ENCODE measurements around the gene TASOR2.

Gene TASOR2

DNA sequence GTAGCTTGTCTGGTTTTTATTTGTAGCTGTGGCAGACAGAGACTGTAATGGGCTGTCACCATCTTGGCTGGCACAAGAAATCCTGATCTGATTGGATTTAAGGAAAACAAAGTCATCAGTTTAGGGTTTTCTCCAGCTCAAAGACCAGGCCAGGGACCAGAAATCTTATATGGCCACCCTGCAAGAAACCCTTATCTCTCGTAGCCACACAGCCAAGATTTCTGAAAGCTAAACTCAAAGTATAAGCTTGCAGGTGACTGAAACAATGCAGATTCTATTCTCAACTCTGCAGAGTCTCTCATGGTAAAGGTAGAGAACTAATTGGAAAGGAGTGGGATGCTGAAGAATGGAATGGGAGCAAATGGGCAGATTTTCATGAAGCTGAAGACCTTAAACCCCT is 15.0 kb upstream of the TASOR2 start:
- Histone ChIP-seq H3K9ac (ENCODE audit: low read length) (no peak overlapping the region), H3K27me3 (ENCODE audit: control insufficient read depth in 1 of 2, insufficient read depth in 2 of 2, low read length in 2 of 2) (no peaks in the 10 kb centered on the region), H3K4me1 (ENCODE audit: insufficient read depth, low read length) (peaks cover 15% of the 10 kb centered on the region), H3K9me3 (ENCODE audit: low read length) (no peaks in the 10 kb centered on the region), H3K4me3 (ENCODE audit: low read depth in 1 of 2, low read length in 2 of 2) (no peak overlapping the region), H3K36me3 (ENCODE audit: insufficient read depth, low read length) (no peaks in the 10 kb centered on the region), H3K27ac (ENCODE audit: low read depth, low read length) (no peak overlapping the region)

DNA sequence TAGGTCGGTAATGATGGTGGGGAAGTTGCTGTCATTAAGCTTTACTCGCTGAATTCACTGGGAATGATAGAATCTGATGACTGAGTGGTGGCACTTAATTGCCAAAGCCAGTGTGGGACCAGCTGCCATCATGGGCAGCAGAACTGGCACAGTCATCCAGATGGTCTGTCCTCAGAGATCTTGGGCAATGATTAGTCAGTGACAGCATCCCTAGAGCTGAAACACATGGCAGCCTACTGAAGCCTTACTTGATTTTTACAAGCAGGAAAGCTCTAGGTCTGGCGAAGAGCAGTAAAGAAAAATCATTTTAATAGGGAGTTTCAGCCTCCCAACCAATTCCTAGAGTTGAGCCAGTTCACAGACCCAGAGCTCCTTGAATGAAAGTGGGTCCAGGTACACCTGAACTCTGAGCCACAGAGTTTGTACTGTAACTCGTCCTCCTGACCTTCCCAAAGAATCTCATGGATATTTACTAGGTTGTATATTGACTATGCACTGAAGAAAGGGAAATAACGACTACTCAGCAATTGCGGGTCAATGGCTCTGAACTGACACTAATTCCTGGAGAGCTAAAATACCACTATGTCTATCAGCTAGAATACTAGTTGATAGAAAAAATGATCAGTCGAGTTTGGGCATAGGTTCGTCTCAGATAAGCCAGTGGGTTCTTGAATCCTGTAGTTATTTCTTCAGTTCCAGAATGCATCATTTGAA is 13.8 kb upstream of the TASOR2 start:
- no peaks in the 10 kb centered on the region for H3K36me3 ChIP-seq (ENCODE audit: insufficient read depth, low read length)
- no peak overlapping the region for H3K4me3 ChIP-seq (ENCODE audit: low read depth in 1 of 2, low read length in 2 of 2)
- no peaks in the 10 kb centered on the region for H3K27me3 ChIP-seq (ENCODE audit: control insufficient read depth in 1 of 2, insufficient read depth in 2 of 2, low read length in 2 of 2)
- peaks cover 7% of the 10 kb centered on the region for H3K4me1 ChIP-seq (ENCODE audit: insufficient read depth, low read length)
- H3K9me3 ChIP-seq (ENCODE audit: low read length): no peaks in the 10 kb centered on the region
- no peak overlapping the region for H3K9ac ChIP-seq (ENCODE audit: low read length)
- H3K27ac ChIP-seq (ENCODE audit: low read depth, low read length): no peak overlapping the region

DNA sequence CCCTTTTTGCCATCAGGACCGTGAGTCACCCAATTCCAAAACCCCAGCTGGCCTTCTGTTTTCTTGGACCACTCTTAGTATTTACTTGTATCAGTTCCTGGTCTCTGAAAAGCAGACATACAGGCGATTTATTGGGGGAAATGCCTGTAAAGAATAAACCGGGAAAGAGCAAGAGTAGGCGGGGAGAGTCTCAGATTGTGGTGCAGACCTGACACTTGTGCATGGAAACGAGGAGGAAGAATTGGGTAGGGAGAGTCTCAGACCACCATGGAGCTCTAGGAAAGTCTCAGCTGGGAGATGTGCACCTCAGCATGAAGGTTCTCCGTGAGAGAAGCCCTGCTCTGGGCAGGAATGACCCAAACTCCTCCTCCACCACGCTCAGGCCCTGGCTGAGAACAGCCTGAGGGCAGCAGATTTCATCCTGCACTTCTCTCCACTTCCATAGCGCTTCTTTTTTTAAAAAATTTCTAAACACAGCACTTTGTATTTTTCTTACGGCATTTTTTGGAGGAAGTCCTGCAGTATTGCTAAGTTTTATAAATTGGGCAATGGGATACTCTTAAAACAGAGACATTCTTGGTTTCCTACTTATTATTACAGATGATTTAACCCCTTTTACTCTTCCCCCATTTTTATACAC is 6.1 kb upstream of the TASOR2 start:
- Histone ChIP-seq H3K4me3 (ENCODE audit: low read depth in 1 of 2, low read length in 2 of 2) (no peak overlapping the region), H3K27ac (ENCODE audit: low read depth, low read length) (no peak overlapping the region), H3K9ac (ENCODE audit: low read length) (no peak overlapping the region), H3K36me3 (ENCODE audit: insufficient read depth, low read length) (no peaks in the 10 kb centered on the region), H3K27me3 (ENCODE audit: control insufficient read depth in 1 of 2, insufficient read depth in 2 of 2, low read length in 2 of 2) (no peaks in the 10 kb centered on the region), H3K4me1 (ENCODE audit: insufficient read depth, low read length) (no peaks in the 10 kb centered on the region), H3K9me3 (ENCODE audit: low read length) (no peaks in the 10 kb centered on the region)

DNA sequence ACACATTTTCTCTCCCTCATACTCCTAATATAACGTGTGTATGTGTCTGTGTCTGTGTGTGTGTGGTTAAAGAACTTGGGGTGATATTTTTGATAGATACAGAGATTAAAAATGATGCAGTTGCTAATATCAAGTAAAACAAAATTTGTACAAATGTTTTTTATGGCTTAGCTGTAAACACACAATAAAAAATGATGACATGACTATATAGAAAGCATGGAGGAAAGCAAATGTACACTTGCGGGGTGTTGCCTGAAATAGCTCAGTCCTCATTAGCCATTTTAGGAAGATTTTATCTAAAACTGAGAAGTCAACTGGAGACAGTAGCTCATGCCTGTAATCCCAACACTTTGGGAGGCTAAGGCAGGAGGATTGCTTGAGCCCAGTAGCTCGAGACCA is 5.6 kb upstream of the TASOR2 start:
- Histone ChIP-seq H3K4me1 (ENCODE audit: insufficient read depth, low read length) (peaks cover 2% of the 10 kb centered on the region), H3K4me3 (ENCODE audit: low read depth in 1 of 2, low read length in 2 of 2) (no peak overlapping the region), H3K27ac (ENCODE audit: low read depth, low read length) (no peak overlapping the region), H3K9me3 (ENCODE audit: low read length) (no peaks in the 10 kb centered on the region), H3K36me3 (ENCODE audit: insufficient read depth, low read length) (no peaks in the 10 kb centered on the region), H3K9ac (ENCODE audit: low read length) (no peak overlapping the region), H3K27me3 (ENCODE audit: control insufficient read depth in 1 of 2, insufficient read depth in 2 of 2, low read length in 2 of 2) (no peaks in the 10 kb centered on the region)

DNA sequence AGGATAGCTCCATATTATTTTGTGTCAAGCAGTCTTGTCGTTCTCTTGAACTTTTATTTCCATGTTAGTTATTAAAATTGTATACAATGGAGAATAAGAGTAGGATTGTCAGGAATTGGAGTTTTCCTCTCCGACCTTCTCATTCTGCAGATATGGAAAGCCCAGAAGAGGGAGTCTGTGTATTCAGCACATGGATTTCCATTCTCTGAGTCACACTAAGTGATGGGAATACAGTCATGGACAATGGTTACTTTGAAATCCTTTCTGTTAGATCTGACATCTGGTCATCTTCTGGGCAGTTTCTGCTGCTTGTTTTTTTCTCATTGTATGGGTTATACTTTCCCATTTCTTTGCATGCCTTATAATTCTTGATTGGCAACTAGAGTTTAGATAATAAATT is 5.0 kb upstream of the TASOR2 start:
- no peaks in the 10 kb centered on the region for H3K9me3 ChIP-seq (ENCODE audit: low read length)
- H3K4me3 ChIP-seq (ENCODE audit: low read depth in 1 of 2, low read length in 2 of 2): no peak overlapping the region
- H3K9ac ChIP-seq (ENCODE audit: low read length): no peak overlapping the region
- no peak overlapping the region for H3K27ac ChIP-seq (ENCODE audit: low read depth, low read length)
- peaks cover 4% of the 10 kb centered on the region for H3K4me1 ChIP-seq (ENCODE audit: insufficient read depth, low read length)
- H3K27me3 ChIP-seq (ENCODE audit: control insufficient read depth in 1 of 2, insufficient read depth in 2 of 2, low read length in 2 of 2): no peaks in the 10 kb centered on the region
- no peaks in the 10 kb centered on the region for H3K36me3 ChIP-seq (ENCODE audit: insufficient read depth, low read length)

DNA sequence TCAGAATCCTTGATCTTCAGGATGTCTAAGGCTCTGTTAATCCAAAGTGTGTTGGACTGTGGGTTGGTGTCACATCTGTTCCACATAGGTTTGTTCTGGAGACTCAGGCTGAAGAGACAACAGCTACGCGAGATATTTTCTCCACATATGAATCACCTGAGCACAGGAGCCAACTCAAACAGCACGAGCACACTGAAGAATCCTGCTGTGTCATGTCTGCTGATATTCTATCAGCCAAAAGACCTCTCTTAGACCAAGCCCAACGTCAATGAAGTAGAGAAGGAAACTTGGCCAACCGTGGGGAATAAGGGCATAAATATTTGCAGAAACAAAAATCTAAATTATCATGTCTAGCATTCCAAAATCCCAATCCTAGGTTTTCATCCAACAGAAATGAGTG is 2.7 kb upstream of the TASOR2 start:
- Histone ChIP-seq H3K9me3 (ENCODE audit: low read length) (no peaks in the 10 kb centered on the region), H3K9ac (ENCODE audit: low read length) (no peak overlapping the region), H3K4me3 (ENCODE audit: low read depth in 1 of 2, low read length in 2 of 2) (no peak overlapping the region), H3K27ac (ENCODE audit: low read depth, low read length) (no peak overlapping the region), H3K27me3 (ENCODE audit: control insufficient read depth in 1 of 2, insufficient read depth in 2 of 2, low read length in 2 of 2) (no peaks in the 10 kb centered on the region), H3K36me3 (ENCODE audit: insufficient read depth, low read length) (no peaks in the 10 kb centered on the region), H3K4me1 (ENCODE audit: insufficient read depth, low read length) (peaks cover 15% of the 10 kb centered on the region)

DNA sequence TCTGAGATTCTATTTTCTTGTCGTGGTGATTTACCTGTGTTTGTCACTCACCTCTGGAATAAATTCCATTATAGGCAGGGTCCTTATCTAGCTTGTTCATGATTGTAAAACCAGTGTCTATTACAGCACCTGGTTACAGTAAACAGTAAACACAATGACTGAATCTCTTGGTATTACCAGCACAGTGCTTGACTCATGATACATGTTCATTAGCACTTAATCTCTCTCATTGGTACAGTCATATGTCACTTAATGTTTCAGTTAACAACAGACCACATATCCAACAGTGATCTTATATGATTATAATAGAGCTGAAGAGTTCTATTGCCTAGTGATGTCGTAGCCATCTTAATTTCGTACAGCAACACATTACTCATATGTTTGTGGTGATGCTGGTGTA is 1.6 kb upstream of the TASOR2 start:
- Histone ChIP-seq H3K9me3 (ENCODE audit: low read length) (no peaks in the 10 kb centered on the region), H3K27ac (ENCODE audit: low read depth, low read length) (no peak overlapping the region), H3K36me3 (ENCODE audit: insufficient read depth, low read length) (no peaks in the 10 kb centered on the region), H3K4me3 (ENCODE audit: low read depth in 1 of 2, low read length in 2 of 2) (no peak overlapping the region), H3K27me3 (ENCODE audit: control insufficient read depth in 1 of 2, insufficient read depth in 2 of 2, low read length in 2 of 2) (no peaks in the 10 kb centered on the region), H3K9ac (ENCODE audit: low read length) (no peak overlapping the region), H3K4me1 (ENCODE audit: insufficient read depth, low read length) (peaks cover 15% of the 10 kb centered on the region)

DNA sequence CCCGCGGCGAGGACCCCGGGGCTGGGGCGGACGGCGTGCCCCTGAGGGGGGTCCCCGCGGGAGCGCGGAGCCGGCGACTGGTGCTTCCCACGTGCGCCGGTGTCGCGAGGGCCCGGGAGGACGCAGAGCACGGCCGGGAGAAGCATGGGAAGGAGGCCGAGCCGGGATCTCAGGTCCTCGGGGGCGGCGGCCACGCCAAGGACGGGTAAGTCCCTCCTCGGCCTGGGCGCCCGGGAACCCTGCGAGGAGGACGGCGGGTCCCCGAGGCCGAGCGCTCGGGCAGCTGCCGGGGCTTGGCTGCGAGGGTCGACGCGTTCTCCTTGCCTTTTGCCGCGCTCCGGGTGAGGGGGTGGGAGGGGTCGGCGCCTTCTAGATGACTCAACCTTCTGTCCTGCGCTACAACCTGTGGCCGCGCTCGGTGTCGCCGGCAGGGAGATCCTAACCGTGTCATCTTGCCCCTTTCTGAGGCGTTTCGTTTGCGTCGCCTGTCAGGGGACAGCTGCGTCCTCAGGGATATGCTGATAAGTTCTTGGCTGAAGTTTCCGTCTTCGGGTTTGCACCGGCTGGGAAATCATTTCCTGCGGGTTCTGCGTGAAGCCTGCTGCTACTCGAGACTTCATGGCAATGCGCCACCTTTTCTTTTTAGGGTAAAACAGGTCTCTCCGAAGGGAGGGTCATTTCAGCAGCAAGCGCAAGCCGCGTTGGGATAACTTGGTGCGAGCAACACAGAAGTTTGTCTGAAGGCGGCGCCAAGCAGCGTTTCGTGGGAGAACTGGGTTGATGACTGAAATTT is 529 bp downstream of the TASOR2 start:
- Histone ChIP-seq H3K27me3 (ENCODE audit: control insufficient read depth in 1 of 2, insufficient read depth in 2 of 2, low read length in 2 of 2) (no peaks in the 10 kb centered on the region), H3K4me3 (ENCODE audit: low read depth in 1 of 2, low read length in 2 of 2) (peak overlapping the region; percentile 64 to 83), H3K4me1 (ENCODE audit: insufficient read depth, low read length) (peaks cover 15% of the 10 kb centered on the region), H3K27ac (ENCODE audit: low read depth, low read length) (peak overlapping the region; percentile 74), H3K9me3 (ENCODE audit: low read length) (no peaks in the 10 kb centered on the region), H3K36me3 (ENCODE audit: insufficient read depth, low read length) (no peaks in the 10 kb centered on the region), H3K9ac (ENCODE audit: low read length) (peak overlapping the region; percentile 68)

DNA sequence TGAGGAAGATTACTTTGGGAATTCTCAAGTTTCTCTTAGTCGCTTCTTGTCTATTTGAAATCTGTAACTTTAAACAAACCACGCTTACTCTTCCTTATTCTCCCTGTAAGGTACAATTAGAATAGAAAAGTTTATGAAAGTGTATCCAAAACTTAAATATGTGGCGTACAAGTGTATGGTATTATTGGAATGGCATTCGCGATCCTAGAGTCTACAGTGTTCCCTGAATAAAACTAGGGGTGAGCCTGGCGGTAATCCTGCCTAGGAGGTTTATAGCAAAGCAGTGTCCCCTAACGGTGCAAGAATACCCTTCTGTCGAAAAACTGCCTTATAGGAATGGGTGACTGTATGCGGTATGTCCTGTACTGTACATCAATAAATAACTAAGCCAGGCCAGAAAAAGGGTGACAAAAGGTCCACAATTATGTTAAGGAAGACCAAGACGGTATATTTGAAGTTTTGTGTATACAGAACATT is 1.2 kb downstream of the TASOR2 start:
- Histone ChIP-seq H3K36me3 (ENCODE audit: insufficient read depth, low read length) (no peaks in the 10 kb centered on the region), H3K9me3 (ENCODE audit: low read length) (no peaks in the 10 kb centered on the region), H3K27me3 (ENCODE audit: control insufficient read depth in 1 of 2, insufficient read depth in 2 of 2, low read length in 2 of 2) (no peaks in the 10 kb centered on the region), H3K9ac (ENCODE audit: low read length) (peak overlapping the region; percentile 68), H3K27ac (ENCODE audit: low read depth, low read length) (peak overlapping the region; percentile 74), H3K4me3 (ENCODE audit: low read depth in 1 of 2, low read length in 2 of 2) (peak overlapping the region; percentile 64 to 83), H3K4me1 (ENCODE audit: insufficient read depth, low read length) (peaks cover 15% of the 10 kb centered on the region)

DNA sequence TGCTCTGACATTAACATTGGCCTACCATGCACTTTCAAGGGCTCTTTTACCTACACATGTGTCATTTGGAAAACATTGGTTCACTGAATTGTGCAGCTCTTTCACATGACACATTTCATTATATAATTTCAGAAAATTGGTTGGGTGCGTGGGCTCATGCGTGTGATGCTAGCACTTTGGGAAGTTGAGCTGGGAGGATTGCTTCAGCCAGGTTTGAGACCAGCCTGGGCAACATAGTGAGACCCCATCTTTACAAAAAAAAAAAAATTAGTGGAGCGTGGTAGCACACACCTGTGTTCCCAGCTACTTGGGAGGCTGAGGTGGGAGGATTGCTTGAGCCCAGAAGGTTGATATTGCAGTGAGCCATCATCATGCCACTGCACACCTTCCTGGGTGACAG is 3.9 kb downstream of the TASOR2 start:
- peaks cover 20% of the 10 kb centered on the region for H3K4me1 ChIP-seq (ENCODE audit: insufficient read depth, low read length)
- no peaks in the 10 kb centered on the region for H3K36me3 ChIP-seq (ENCODE audit: insufficient read depth, low read length)
- no peaks in the 10 kb centered on the region for H3K9me3 ChIP-seq (ENCODE audit: low read length)
- no peak overlapping the region for H3K4me3 ChIP-seq (ENCODE audit: low read depth in 1 of 2, low read length in 2 of 2)
- H3K9ac ChIP-seq (ENCODE audit: low read length): no peak overlapping the region
- H3K27me3 ChIP-seq (ENCODE audit: control insufficient read depth in 1 of 2, insufficient read depth in 2 of 2, low read length in 2 of 2): no peaks in the 10 kb centered on the region
- no peak overlapping the region for H3K27ac ChIP-seq (ENCODE audit: low read depth, low read length)

DNA sequence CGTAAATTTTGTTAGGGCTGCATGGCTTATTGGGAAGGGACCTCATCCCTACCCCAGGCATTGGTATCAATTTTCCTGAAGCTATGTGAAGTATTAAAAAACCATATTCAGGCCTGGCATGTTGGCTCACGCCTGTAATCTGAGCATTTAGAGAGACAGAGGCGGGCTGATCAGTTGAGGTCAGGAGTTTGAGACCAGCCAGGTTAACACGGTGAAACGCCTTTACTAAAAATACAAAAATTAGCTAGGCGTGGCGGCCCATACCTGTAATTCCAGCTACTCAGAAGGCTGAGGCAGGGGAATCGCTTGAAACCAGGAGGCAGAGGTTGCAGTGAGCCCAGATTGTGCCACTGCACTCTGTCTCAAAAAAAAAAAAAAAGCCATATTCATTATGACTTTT is 7.1 kb downstream of the TASOR2 start:
- H3K27me3 ChIP-seq (ENCODE audit: control insufficient read depth in 1 of 2, insufficient read depth in 2 of 2, low read length in 2 of 2): no peaks in the 10 kb centered on the region
- H3K9me3 ChIP-seq (ENCODE audit: low read length): no peaks in the 10 kb centered on the region
- H3K4me1 ChIP-seq (ENCODE audit: insufficient read depth, low read length): peaks cover 10% of the 10 kb centered on the region
- H3K36me3 ChIP-seq (ENCODE audit: insufficient read depth, low read length): no peaks in the 10 kb centered on the region
- no peak overlapping the region for H3K9ac ChIP-seq (ENCODE audit: low read length)
- H3K27ac ChIP-seq (ENCODE audit: low read depth, low read length): no peak overlapping the region
- H3K4me3 ChIP-seq (ENCODE audit: low read depth in 1 of 2, low read length in 2 of 2): no peak overlapping the region
